Measurements from ENCODE around the gene GDPD5.
"Not testable (repeated sequence)": the region's sequence is repeated elsewhere in the genome, so short reads cannot be mapped to it uniquely, and the experiment has no call there.

GDPD5 gene

DNA sequence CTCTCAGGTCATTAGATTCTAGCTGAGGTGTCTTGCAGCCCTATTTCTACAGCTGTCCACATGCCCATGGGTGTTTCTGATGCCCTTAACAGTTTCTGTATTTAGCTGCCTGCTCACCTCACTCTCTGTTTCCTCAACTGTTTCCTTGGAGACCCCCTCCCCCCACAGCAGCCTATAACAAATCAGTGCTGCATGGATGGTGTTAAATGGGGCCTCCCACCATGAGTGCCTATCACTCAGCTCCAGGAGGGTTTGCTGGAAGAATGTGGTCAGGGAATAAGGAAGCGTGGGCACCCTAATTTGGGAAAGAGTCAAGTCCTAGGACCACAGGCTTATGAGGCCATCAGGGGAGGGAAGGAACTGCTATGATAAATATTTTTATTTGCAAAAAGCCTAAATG is 101.3 kb downstream of the GDPD5 start:
- no peak for DNase-seq

- DNase-seq: no peak
Measured at GRCh38 chr11:75423721-75424120, 102.0 kb downstream of the GDPD5 start.

GRCh38 chr11:75422248-75423231 is 103.2 kb downstream of the GDPD5 start:
- DNase-seq: no peak

GRCh38 chr11:75421902-75422247 is 103.9 kb downstream of the GDPD5 start:
- no peak for DNase-seq

DNA sequence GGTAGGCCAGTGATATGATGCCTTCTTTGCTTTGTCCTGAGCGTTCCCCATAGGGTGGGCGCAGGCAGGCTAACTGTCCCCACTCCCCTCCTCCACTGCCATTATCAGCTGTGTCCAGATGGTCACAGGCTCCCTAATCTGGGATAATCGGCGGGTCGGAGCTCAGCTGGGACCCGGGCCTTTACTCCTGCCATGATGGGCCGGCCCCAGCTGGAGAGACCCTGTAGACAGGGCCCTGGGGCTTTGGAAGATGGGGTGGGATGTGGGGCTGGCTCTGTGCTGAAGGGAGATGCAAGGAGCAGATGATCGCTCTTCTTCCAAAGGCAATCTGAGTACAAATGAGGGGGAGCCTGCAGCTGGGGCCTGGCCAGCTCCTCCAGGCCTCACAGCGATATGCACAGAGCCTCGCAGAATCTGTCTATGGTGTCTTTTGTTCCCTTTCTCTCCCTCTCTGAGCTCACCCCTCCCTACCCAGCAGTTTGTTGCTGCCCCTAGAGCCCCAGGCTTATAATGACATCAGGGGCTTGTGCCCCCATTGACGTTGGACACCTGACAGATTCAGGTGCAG is 104.6 kb downstream of the GDPD5 start:
- DNase-seq: no peak

- no peak for DNase-seq
Measured at GRCh38 chr11:75420224-75421034, 105.3 kb downstream of the GDPD5 start.

DNA sequence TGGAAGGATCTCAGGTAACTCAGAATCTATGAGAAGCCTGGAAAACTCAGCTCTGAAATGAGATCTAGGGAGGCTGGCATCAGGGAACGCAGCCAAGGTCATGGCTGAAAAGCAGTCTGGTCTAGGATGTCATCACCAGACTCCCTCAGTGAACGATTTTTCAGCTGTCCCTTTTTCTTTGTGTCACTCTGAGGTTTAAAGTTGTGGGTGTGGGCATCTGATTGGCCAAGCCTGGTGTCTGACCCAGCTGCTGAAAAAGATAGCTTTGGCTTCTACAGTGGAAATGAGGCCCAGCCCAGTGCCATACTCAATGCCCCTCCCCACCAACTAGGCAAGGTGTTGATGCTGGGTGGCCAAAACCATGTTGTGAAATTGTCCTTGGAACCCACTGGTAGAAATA is 111.9 kb downstream of the GDPD5 start:
- no peak for DNase-seq

- not testable (repeated sequence) for DNase-seq
Measured at GRCh38 chr11:75413146-75413545, 112.6 kb downstream of the GDPD5 start.

- not testable (repeated sequence) for DNase-seq
Measured at GRCh38 chr11:75409971-75410370, 115.8 kb downstream of the GDPD5 start.

GRCh38 chr11:75408957-75409219 is 116.9 kb downstream of the GDPD5 start:
- no peak for DNase-seq

- DNase-seq: no peak
Measured at GRCh38 chr11:75406338-75406777, 119.4 kb downstream of the GDPD5 start.

DNA sequence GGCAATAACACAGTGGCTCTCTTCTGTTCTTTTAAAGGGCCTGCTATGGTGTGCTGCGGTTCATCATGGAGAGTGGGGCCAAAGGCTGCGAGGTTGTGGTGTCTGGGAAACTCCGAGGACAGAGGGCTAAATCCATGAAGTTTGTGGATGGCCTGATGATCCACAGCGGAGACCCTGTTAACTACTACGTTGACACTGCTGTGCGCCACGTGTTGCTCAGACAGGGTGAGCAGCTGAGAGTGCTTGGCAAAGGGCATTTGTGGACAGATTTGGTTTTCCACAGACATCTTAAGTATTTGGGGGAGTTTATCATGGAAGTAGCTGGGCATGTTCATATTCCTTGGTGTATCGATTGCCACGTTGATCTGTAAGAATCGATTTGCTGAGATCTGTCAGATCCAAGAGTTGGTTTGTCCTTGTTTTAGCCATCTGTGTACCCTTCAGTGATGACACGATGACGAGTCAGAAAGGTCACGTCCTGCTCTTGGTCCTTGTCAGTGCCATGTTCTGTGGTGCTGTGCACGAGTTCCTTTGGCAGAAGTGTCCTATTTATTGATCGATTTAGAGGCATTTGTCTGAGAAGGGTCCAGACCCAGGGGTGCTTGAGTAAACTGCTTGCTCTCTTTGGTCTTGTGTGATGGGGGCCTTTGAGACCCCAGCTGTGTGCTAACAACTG is 121.6 kb downstream of the GDPD5 start:
- DNase-seq: no peak

GRCh38 chr11:75403037-75403436 is 122.7 kb downstream of the GDPD5 start:
- no peak for DNase-seq

DNA sequence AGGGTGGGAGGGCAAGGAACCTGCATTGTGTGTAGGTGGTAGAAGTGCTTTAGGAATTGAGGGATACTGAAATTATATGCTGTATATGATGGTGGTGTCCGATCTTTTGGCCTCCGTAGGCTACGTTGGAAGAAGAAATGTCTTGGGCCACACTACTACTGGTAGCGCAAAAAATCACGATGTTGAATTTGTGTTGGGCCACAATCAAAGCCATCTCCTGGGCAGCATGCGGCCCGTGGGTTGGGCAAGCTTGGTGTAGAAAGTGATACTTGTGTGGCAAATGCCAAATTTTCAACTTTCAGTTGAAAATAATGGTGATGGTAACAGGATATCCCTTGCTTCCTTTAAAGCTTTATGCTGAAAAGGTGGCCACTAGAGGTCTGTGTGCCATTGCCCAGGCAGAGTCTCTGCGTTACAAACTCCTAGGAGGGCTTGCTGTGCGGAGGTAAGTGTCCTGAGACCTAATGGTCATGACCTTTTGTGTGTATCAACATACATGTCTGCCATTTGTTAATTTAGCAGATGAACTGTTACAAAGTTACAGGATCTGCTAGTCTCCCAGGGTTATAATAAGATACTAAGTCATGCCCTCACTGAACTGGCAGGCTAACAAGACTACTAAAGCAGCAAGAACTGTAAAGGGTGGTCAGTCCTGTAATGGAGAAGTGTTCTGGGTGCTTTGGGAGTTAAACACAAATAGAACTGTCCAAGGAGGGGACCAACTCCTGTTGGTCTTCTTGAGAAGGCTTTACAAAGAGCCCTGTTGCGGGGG is 123.6 kb downstream of the GDPD5 start:
- DNase-seq: no peak

DNA sequence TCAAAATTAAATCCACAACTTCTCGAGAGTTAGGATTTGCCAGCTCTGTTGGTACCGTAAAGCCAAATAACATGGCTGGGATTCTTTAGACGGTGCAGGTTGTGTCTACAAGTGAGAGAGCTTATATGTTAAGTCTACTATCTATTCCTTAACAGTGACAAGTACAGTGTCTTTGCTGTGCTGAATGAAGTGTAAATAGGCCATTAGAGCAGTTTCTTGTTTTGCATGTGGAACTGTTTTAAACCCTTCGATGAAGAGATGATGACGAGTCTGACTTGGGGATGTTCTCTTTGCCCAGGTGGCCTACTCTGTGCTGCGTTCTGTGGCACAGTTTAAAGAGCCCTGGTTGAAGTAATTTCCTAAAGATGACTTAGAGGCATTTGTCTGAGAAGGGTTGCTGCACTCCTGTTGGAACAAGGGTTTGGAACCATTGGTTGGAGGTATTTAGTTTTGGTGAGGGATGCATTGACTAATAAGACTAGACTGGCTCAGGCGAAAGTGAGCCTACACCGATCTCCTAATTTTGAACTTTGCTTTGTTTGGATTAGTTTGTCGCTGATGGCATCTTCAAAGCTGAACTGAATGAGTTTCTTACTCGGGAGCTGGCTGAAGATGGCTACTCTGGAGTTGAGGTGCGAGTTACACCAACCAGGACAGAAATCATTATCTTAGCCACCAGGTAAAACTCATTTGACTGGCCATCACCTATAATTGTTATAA is 125.4 kb downstream of the GDPD5 start:
- no peak for DNase-seq

DNA sequence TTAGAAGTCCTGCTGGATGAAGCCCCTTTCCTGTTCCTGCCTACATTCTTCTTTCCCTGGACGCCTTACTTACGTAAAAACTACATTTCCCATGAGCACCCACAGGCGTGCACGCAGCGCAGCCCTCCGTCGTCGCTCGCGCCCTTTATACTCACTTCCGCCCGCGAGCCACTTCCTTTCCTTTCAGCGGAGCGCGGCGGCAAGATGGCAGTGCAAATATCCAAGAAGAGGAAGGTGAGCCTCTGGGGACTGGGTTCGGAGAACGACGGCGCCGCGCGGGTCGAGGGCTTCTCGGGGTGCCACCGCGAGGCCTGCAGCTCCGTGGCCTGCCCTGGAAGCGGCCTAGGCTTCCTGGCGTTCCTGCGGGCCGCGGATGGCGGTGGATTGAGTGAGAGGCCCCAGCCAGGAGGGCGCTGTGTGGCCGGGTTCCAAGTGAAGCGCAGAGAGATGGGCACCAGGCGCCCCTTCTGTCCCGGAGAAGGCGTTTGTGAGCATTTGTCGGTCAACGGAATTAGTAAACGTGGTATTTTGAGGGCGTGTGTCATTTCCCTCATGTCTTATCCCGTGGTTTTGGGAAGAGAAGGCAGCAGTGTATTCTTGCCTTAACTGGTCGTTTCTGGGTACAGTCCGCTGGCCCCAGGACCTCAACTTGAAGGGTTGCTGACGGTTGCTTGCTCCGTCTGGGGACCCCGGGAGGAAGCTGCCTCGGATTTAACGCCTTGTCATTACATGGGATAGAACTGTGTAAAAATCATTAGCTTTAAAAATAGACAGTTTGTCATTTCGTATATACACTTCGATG is 126.2 kb downstream of the GDPD5 start, which contains the start of gene RPS3:
RPS3 (plus strand) TSS at position 175 of the 802 bp plus-strand sequence; CDS start at position 205, 30 bp downstream.
- DNase-seq: peak; percentile 87

DNA sequence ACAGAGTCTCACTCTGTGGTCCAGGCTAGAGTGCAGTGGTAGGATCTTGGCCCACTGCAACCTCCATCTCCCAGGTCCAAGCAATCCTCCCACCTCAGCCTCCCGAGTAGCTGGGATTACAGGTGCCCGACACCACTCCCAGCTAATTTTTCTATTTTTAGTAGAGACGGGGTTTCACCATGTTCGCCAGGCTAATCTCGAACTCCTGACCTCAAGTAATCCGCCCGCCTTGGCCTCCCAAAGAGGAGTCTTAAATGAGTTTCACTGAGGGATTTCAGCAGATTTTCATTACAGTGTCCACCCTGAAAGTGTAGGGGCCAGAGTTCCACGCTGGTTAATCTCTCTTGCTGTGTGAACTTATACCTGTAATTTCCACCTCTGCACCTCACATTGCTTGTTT is 126.8 kb downstream of the GDPD5 start:
- DNase-seq: no peak

- DNase-seq: no peak
Measured at GRCh38 chr11:75394085-75394840, 131.5 kb downstream of the GDPD5 start.

- no peak for DNase-seq
Measured at GRCh38 chr11:75389925-75390324, 135.8 kb downstream of the GDPD5 start.

- DNase-seq: no peak
Measured at GRCh38 chr11:75389276-75389605, 136.5 kb downstream of the GDPD5 start.

Data from activated CD4-positive, CD25-positive, alpha-beta regulatory T cell treated with anti-CD3 and anti-CD28 coated beads, Interleukin-2, amount 50 U/mL, for 72 hours (primary cell).